ENCODE measurements around the gene PLCB2.
A peak's percentile ranks its signal among the peaks of the same experiment; 100 is the strongest.

PLCB2 gene

GRCh38 chr15:40289140-40289775 is 18.5 kb downstream of the PLCB2 start:
- DNase-seq (ENCODE audit: low read depth): no peak

GRCh38 chr15:40287968-40288367 is 19.8 kb downstream of the PLCB2 start:
- TF ChIP-seq MYC (IDR thresholded peaks at IDR 0.05; ENCODE audit: low read depth, low read length) (no peak), POLR2A (IDR thresholded peaks at IDR 0.05; ENCODE audit: extremely low read depth, insufficient read length) (no peak), CTCF (IDR thresholded peaks at IDR 0.05; ENCODE audit: low read depth, low read length) (no peak), MAX (IDR thresholded peaks at IDR 0.05; ENCODE audit: low read depth, low read length) (no peak)
- no peak for DNase-seq (ENCODE audit: low read depth)

More at GRCh38 chr15:40289140-40289775, 18.5 kb downstream of the PLCB2 start:
- H3K4me3 ChIP-seq (ENCODE audit: low read depth, low read length): no peak overlapping the region
- no peak for TF ChIP-seq CTCF (IDR thresholded peaks at IDR 0.05; ENCODE audit: low read depth, low read length)
- no peak for TF ChIP-seq POLR2A (IDR thresholded peaks at IDR 0.05; ENCODE audit: extremely low read depth, insufficient read length)
- TF ChIP-seq MYC (IDR thresholded peaks at IDR 0.05; ENCODE audit: low read depth, low read length): no peak
- TF ChIP-seq MAX (IDR thresholded peaks at IDR 0.05; ENCODE audit: low read depth, low read length): no peak

GRCh38 chr15:40287505-40287904 is 20.2 kb downstream of the PLCB2 start:
- H3K4me3 ChIP-seq (ENCODE audit: low read depth, low read length): no peak overlapping the region
- no peak for TF ChIP-seq POLR2A (IDR thresholded peaks at IDR 0.05; ENCODE audit: extremely low read depth, insufficient read length)
- no peak for TF ChIP-seq MYC (IDR thresholded peaks at IDR 0.05; ENCODE audit: low read depth, low read length)
- no peak for TF ChIP-seq CTCF (IDR thresholded peaks at IDR 0.05; ENCODE audit: low read depth, low read length)
- no peak for TF ChIP-seq MAX (IDR thresholded peaks at IDR 0.05; ENCODE audit: low read depth, low read length)
- no peak for DNase-seq (ENCODE audit: low read depth)

More at GRCh38 chr15:40287968-40288367, 19.8 kb downstream of the PLCB2 start:
- no peak overlapping the region for H3K4me3 ChIP-seq (ENCODE audit: low read depth, low read length)

- TF ChIP-seq CTCF (IDR thresholded peaks at IDR 0.05; ENCODE audit: low read depth, low read length) (no peak), POLR2A (IDR thresholded peaks at IDR 0.05; ENCODE audit: extremely low read depth, insufficient read length) (no peak), MYC (IDR thresholded peaks at IDR 0.05; ENCODE audit: low read depth, low read length) (no peak)
- no peak overlapping the region for H3K4me3 ChIP-seq (ENCODE audit: low read depth, low read length)
- DNase-seq (ENCODE audit: low read depth): no peak
Observed at GRCh38 chr15:40286794-40287193, 20.9 kb downstream of the PLCB2 start.

- DNase-seq (ENCODE audit: low read depth): peak; percentile 38
- TF ChIP-seq MAX (IDR thresholded peaks at IDR 0.05; ENCODE audit: low read depth, low read length): no peak
- TF ChIP-seq MYC (IDR thresholded peaks at IDR 0.05; ENCODE audit: low read depth, low read length): no peak
- TF ChIP-seq POLR2A (IDR thresholded peaks at IDR 0.05; ENCODE audit: extremely low read depth, insufficient read length): no peak
- no peak for TF ChIP-seq CTCF (IDR thresholded peaks at IDR 0.05; ENCODE audit: low read depth, low read length)
Observed at GRCh38 chr15:40286061-40286532, 21.6 kb downstream of the PLCB2 start.

More at GRCh38 chr15:40286061-40286532, 21.6 kb downstream of the PLCB2 start:
- no peak overlapping the region for H3K4me3 ChIP-seq (ENCODE audit: low read depth, low read length)
